ENCODE data around the gene CHRD. TPM values are rescaled to one million over a fixed set of nuclear protein-coding genes. Genes with fewer than 3 reads are reported as not detected.

CHRD gene
- total RNA-seq, 1 experiment from 2014 or later: 1.8 TPM

DNA sequence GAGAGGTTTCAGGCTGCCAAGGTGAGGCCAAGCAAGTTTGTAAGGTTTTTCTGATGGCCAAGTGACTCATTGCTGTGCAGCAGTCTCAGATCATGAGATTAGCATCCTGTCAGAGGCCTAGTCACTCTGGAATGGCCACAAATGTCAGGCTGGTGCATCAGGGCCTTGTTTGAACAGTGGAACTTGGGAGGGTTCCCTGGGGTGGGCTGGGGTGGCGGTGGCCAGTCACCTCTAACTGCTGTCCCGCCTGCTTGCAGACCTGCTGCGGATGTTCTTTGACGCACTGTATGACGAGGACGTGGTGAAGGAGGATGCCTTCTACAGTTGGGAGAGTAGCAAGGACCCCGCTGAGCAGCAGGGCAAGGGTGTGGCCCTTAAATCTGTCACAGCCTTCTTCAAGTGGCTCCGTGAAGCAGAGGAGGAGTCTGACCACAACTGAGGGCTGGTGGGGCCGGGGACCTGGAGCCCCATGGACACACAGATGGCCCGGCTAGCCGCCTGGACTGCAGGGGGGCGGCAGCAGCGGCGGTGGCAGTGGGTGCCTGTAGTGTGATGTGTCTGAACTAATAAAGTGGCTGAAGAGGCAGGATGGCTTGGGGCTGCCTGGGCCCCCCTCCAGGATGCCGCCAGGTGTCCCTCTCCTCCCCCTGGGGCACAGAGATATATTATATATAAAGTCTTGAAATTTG, 45.2 kb upstream of the CHRD start:
- H3K23ac ChIP-seq (ENCODE audit: insufficient read length, low read depth, low read length): no peak overlapping the region
- no peak overlapping the region for H2BK5ac ChIP-seq (ENCODE audit: insufficient read length, low read length)
- DNase-seq: no peak
- Mint-ChIP-seq H3K9me3 (no peaks in the 10 kb centered on the region), H3K27ac (peak overlapping the region in 2 of 3 experiments; percentile 89 to 93; a peak in 4 of 7 replicates), H3K4me3 (peak overlapping the region in 1 of 2 experiments; percentile 48; a peak in 2 of 5 replicates), H3K4me1 (peaks cover 34 to 37% of the 10 kb centered on the region in 2 experiments), H3K27me3 (ENCODE audit: low read depth) (no peaks in the 10 kb centered on the region; the same call in none of the 2 replicates), H3K36me3 (ENCODE audit: insufficient read depth in 1 of 3, low read depth in 3 of 3) (peaks cover 40 to 61% (median 46%) of the 10 kb centered on the region in 3 experiments)
- H2BK120ac ChIP-seq (ENCODE audit: low read depth, low read length, poor library complexity, severe bottlenecking): no peak overlapping the region
- TF ChIP-seq, protein P1, sequence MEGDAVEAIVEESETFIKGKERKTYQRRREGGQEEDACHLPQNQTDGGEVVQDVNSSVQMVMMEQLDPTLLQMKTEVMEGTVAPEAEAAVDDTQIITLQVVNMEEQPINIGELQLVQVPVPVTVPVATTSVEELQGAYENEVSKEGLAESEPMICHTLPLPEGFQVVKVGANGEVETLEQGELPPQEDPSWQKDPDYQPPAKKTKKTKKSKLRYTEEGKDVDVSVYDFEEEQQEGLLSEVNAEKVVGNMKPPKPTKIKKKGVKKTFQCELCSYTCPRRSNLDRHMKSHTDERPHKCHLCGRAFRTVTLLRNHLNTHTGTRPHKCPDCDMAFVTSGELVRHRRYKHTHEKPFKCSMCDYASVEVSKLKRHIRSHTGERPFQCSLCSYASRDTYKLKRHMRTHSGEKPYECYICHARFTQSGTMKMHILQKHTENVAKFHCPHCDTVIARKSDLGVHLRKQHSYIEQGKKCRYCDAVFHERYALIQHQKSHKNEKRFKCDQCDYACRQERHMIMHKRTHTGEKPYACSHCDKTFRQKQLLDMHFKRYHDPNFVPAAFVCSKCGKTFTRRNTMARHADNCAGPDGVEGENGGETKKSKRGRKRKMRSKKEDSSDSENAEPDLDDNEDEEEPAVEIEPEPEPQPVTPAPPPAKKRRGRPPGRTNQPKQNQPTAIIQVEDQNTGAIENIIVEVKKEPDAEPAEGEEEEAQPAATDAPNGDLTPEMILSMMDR (conservative IDR thresholded peaks at IDR 0.05): no peak
- H2BK15ac ChIP-seq (ENCODE audit: low read depth, low read length): no peak overlapping the region
- no peaks in the 10 kb centered on the region for H3K27me3 ChIP-seq (ENCODE audit: insufficient read depth, low read length)
- no peak overlapping the region for H3T11ph ChIP-seq (ENCODE audit: low read length)
- H3K4me1 ChIP-seq (ENCODE audit: insufficient read depth, low read length): no peaks in the 10 kb centered on the region
- no peak overlapping the region for H3K4me2 ChIP-seq (ENCODE audit: insufficient read depth, insufficient read length, low read length)
- H3K9me3 ChIP-seq (ENCODE audit: control insufficient read depth, low read depth, low read length): no peaks in the 10 kb centered on the region
- no CpG with 5 or more reads among the region's 15 CpGs for WGBS (ENCODE audit: extremely low coverage, insufficient read length, low lambda C conversion rate)
- no peak overlapping the region for H3K14ac ChIP-seq (ENCODE audit: insufficient read depth, low read length)
- H2AFZ ChIP-seq (ENCODE audit: low read length): no peak overlapping the region
- H3K9ac ChIP-seq (ENCODE audit: extremely low read depth, insufficient read length, low read length): no peak overlapping the region
- H4K91ac ChIP-seq (ENCODE audit: insufficient read length, low read depth, low read length): no peak overlapping the region
- no peak overlapping the region for H3K56ac ChIP-seq (ENCODE audit: insufficient read length, low read depth, low read length)
- H4K5ac ChIP-seq (ENCODE audit: insufficient read length, low read depth, low read length): no peak overlapping the region
- no peaks in the 10 kb centered on the region for H3K79me1 ChIP-seq (ENCODE audit: insufficient read depth, low read depth, low read length, poor library complexity, severe bottlenecking)
- no peak overlapping the region for H3K27ac ChIP-seq (ENCODE audit: insufficient read length, low read depth, low read length)
- H3K18ac ChIP-seq (ENCODE audit: insufficient read length, low read depth, low read length): no peak overlapping the region
- H3K23me2 ChIP-seq (ENCODE audit: insufficient read length, low read depth, low read length, poor library complexity, severe bottlenecking): peaks cover 10% of the 10 kb centered on the region
- H2AK5ac ChIP-seq (ENCODE audit: insufficient read length, low read length): no peak overlapping the region
- H3K4ac ChIP-seq (ENCODE audit: low read depth, low read length): no peak overlapping the region
- H2BK12ac ChIP-seq (ENCODE audit: insufficient read length, low read depth, low read length): no peak overlapping the region
- H4K8ac ChIP-seq (replicated peaks; ENCODE audit: insufficient read length, low read depth, low read length): no peak overlapping the region
- H2BK20ac ChIP-seq (ENCODE audit: low read depth, low read length, poor library complexity, severe bottlenecking): no peak overlapping the region
- H4K20me1 ChIP-seq (ENCODE audit: control insufficient read depth, insufficient read depth, insufficient read length): peaks cover 4% of the 10 kb centered on the region
- no peaks in the 10 kb centered on the region for H3K79me2 ChIP-seq (ENCODE audit: insufficient read depth, low read length)
